ENCODE results near the gene KLHL26. TPM values are rescaled to one million over a fixed set of nuclear protein-coding genes. Genes with fewer than 3 reads are reported as not detected.
"Not testable (repeated sequence)": the region's sequence is repeated elsewhere in the genome, so short reads cannot be mapped to it uniquely, and the experiment has no call there.

KLHL26 gene
- total and polyA plus RNA-seq, 5 donors from 2014 or later: 1.8 to 16.7 (median 3.2) TPM

DNA sequence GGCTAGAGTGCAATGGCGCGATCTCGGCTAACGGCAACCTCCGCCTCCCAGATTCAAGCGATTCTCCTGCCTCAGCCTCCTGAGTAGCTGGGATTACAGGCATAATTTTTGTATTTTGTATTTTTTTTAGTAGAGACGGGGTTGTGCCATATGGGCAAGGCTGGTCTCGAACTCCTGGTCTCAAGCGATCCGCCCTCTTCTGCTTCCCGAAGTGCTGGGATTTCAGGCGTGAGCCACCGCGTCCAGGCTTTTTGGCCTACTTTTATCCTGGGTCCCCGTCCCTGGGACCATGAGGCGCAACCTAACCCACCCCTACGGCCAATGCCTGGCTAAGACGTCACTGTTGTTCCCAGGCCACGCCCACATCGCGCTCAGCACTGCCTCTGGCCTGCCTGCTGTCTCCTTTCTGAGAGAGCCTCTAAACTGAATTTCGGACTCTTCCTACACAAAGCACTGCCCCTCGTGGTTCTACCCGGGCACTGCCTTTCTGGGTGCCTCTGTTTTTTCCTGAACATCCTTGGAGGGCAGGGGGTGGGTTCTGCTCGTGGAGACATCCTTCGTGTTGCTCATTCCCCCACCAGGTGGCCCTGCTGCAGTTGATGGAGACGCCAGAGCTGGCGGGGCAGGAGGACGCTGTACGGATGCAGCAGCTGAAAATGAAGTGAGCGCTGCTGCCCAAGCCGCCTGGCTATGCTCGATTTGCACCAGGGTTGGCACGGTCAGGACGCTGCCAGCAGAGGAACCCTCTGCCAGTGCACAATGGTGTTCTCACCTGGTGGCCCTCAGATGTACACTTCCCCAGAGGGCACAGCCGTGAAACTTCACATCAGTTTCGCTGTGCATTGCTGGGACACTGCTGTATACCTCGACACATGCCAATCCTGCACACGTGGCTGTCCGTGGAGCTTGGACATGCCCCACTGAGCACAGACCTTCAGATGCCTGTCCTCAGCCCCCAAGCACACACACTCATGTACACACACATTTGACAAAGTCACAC, 46.3 kb upstream of the KLHL26 start:
- Histone ChIP-seq H3K4me3 (ENCODE audit: low read depth, low read length) (no peak overlapping the region), H3K36me3 (ENCODE audit: control insufficient read depth, insufficient read depth, low read length) (peaks cover 6% of the 10 kb centered on the region), H3K27me3 (ENCODE audit: control insufficient read depth, insufficient read depth, low read length) (no peaks in the 10 kb centered on the region), H3K4me1 (ENCODE audit: control insufficient read depth, insufficient read depth, low read length, poor library complexity, severe bottlenecking) (peaks cover 46% of the 10 kb centered on the region), H3K9me3 (ENCODE audit: control insufficient read depth in 2 of 2, low read length in 2 of 2) (no peaks in the 10 kb centered on the region), H3K27ac (ENCODE audit: insufficient read depth, low read length, poor library complexity, severe bottlenecking) (peak overlapping the region; percentile 91)
- Mint-ChIP-seq H3K9me3 (no peaks in the 10 kb centered on the region), H3K27ac (peak overlapping the region in 1 of 3 donors; percentile 92), H3K4me3 (peak overlapping the region; percentile 92 to 93 (median 92)), H3K36me3 (no peaks in the 10 kb centered on the region), H3K27me3 (peaks cover 13% of the 10 kb centered on the region), H3K4me1 (peaks cover 6 to 50% (median 20%) of the 10 kb centered on the region in 4 donors)
- DNase-seq: no peak
- no peak for ATAC-seq (ENCODE audit: low read depth in 2 of 2)

DNA sequence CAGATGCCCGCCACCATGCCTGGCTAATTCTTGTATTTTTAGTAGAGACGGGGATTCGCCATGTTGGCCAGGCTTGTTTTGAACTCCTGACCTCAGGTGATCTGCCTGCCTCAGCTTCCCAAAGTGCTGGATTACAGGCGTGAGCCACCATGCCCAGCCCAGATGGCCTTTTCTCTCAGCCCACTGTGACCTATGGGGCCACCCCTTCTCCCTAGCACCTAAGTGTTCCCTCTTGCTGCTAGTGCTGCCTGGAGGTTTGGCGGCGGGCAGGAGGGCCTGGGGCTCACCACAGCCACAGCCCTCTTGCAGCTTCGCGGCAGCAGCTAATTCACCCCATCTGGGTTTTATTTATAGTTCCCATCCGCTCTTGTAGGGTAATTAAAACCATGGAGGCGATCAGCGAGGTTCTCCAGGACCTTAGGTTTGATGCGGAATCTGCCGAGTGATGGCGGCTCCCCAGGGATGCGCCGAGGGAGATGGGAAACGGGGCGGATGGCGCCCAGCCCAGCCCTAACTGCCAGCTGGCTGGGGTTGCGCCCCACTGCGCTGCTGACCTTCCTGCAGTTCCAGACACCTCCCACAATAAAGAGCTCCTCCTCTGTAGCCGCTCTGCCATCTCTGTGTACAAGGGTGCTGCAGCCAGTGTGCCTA, 45.0 kb upstream of the KLHL26 start:
- peaks cover 0 to 2% (median 0%) of the 10 kb centered on the region in 7 donors for H3K9me3 Mint-ChIP-seq
- H3K4me3 ChIP-seq (ENCODE audit: low read depth, low read length): no peak overlapping the region
- peaks cover 6 to 51% (median 19%) of the 10 kb centered on the region in 4 donors for H3K4me1 Mint-ChIP-seq
- H3K4me1 ChIP-seq (ENCODE audit: control insufficient read depth, insufficient read depth, low read length, poor library complexity, severe bottlenecking): peaks cover 44% of the 10 kb centered on the region
- peaks cover 19% of the 10 kb centered on the region for H3K27me3 Mint-ChIP-seq
- peak overlapping the region in 2 of 4 donors; percentile 27 to 93 for H3K4me3 Mint-ChIP-seq
- H3K27ac Mint-ChIP-seq: peak overlapping the region in 1 of 3 donors; percentile 26
- no peaks in the 10 kb centered on the region for H3K9me3 ChIP-seq (ENCODE audit: control insufficient read depth in 2 of 2, low read length in 2 of 2)
- no peak overlapping the region for H3K27ac ChIP-seq (ENCODE audit: insufficient read depth, low read length, poor library complexity, severe bottlenecking)
- H3K27me3 ChIP-seq (ENCODE audit: control insufficient read depth, insufficient read depth, low read length): no peaks in the 10 kb centered on the region
- ATAC-seq (ENCODE audit: low read depth in 2 of 2): no peak
- H3K36me3 ChIP-seq (ENCODE audit: control insufficient read depth, insufficient read depth, low read length): peaks cover 6% of the 10 kb centered on the region
- no peaks in the 10 kb centered on the region for H3K36me3 Mint-ChIP-seq
- DNase-seq: no peak

DNA sequence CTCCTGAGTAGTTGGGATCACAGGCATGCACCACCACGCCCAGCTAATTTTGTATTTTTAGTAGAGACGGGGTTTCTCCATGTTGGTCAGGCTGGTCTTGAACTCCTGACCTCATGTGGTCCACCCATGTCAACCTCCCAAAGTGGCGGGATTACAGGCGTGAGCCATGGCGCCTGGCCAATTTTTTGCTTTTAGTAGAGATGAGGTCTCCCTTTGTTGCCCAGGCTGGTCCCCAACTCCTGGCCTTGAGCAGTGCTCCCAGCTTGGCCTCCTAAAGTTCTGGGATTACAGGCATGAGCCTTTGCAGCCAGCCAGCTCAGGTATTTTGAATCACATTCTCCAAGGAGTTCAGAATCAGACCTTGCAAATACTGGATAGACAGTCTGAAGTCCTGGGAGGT, 44.1 kb upstream of the KLHL26 start:
- not testable (repeated sequence) for H3K27ac ChIP-seq (ENCODE audit: insufficient read depth, low read length, poor library complexity, severe bottlenecking); H3K4me3 ChIP-seq (ENCODE audit: low read depth, low read length); H3K36me3 Mint-ChIP-seq; DNase-seq; H3K27me3 ChIP-seq (ENCODE audit: control insufficient read depth, insufficient read depth, low read length); ATAC-seq (ENCODE audit: low read depth in 2 of 2); H3K9me3 ChIP-seq (ENCODE audit: control insufficient read depth in 2 of 2, low read length in 2 of 2); H3K9me3 Mint-ChIP-seq; H3K36me3 ChIP-seq (ENCODE audit: control insufficient read depth, insufficient read depth, low read length)
- H3K27ac Mint-ChIP-seq: peak overlapping the region in 1 of 3 donors; percentile 7
- H3K4me1 Mint-ChIP-seq: peaks cover 6 to 49% (median 18%) of the 10 kb centered on the region in 4 donors
- H3K4me3 Mint-ChIP-seq: peak overlapping the region in 2 of 4 donors; percentile 39 to 93
- H3K27me3 Mint-ChIP-seq: peaks cover 19% of the 10 kb centered on the region
- H3K4me1 ChIP-seq (ENCODE audit: control insufficient read depth, insufficient read depth, low read length, poor library complexity, severe bottlenecking): peaks cover 41% of the 10 kb centered on the region

DNA sequence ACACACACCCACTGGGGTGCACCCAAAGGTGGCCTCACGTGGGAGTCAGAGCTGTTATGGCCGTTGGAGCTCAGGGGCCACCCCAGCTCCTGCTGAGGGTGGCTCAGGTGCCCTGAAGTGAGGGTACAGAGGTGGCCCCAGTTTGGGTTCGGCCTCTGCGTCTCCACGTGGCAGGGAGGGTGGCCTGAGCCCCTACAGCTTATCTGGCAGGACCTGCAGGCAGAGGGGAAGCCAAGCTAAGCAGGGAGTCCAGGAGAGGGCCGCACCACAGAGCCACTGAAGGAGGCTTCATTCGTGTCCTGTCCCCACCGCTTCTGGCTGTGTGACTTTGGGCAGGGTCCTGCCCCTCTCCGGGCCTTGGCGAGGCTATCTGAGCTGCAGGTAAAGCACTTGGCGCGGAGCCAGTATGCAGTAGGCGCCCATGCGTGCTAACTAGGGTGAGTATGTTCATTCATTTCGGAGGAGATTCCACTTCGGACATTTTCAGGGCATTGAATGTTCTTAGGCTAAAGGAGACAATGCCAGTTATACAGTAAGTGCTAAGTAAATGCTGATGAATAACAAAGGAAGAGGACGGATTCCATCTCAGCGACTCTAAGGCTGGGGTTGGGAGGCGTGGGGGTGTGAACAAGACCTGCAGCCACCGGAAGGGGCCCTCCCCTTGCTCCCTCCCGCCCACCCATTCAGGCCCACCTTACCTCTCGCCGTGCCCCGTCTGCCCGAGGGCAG, 43.3 kb upstream of the KLHL26 start:
- peaks cover 16% of the 10 kb centered on the region for H3K27me3 Mint-ChIP-seq
- peak overlapping the region in 2 of 3 donors; percentile 7 to 26 for H3K27ac Mint-ChIP-seq
- H3K4me1 Mint-ChIP-seq: peaks cover under 1 to 42% (median 12%) of the 10 kb centered on the region in 4 donors
- DNase-seq (no peak), ATAC-seq (ENCODE audit: low read depth in 2 of 2) (no peak)
- H3K4me1 ChIP-seq (ENCODE audit: control insufficient read depth, insufficient read depth, low read length, poor library complexity, severe bottlenecking): peaks cover 33% of the 10 kb centered on the region
- H3K4me3 Mint-ChIP-seq: peak overlapping the region; percentile 48 to 93 (median 65)
- peaks cover 0 to 2% (median 0%) of the 10 kb centered on the region in 7 donors for H3K9me3 Mint-ChIP-seq
- H3K9me3 ChIP-seq (ENCODE audit: control insufficient read depth in 2 of 2, low read length in 2 of 2): no peaks in the 10 kb centered on the region
- peaks cover 6% of the 10 kb centered on the region for H3K36me3 ChIP-seq (ENCODE audit: control insufficient read depth, insufficient read depth, low read length)
- no peaks in the 10 kb centered on the region for H3K36me3 Mint-ChIP-seq
- no peak overlapping the region for H3K27ac ChIP-seq (ENCODE audit: insufficient read depth, low read length, poor library complexity, severe bottlenecking)
- no peak overlapping the region for H3K4me3 ChIP-seq (ENCODE audit: low read depth, low read length)
- no peaks in the 10 kb centered on the region for H3K27me3 ChIP-seq (ENCODE audit: control insufficient read depth, insufficient read depth, low read length)

DNA sequence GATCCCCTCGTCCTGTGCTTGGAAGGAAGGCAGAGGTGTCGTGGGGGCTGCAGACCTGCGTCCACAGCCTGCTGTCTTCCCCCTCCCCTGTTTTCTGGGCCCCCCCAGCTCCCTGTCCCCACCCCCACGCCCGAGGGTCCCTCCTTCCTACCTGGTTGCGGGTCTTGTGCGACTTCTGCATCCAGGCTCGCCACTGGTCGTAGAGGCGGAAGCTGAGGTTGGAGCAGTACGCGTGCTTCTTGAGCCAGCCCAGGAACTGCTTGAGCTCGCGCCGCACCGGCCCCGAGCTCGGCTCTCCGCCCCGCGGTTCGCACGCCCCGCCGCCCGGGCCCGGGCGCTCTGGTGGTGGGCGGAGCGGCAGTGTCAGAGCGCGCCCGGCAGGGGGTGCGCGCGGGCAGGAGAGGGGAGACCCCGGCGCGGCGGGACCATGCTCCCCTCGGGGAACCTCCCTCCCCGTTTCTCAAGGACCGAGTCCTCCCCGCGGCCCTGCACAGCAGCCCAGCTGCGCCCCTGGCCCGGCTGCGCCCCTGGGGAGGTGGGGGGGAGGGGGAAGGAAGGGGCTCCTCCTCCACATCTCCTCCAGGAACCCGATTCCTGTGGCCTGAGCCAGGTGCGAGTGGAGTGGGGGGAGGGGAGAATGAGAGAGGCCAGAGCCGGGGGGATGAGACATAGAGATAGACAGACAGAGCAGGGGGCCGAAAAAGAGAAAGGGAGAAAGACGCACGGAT, 42.6 kb upstream of the KLHL26 start:
- ATAC-seq (ENCODE audit: low read depth in 2 of 2): peak; percentile 65 to 69
- peak overlapping the region in 2 of 3 donors; percentile 67 to 75 for H3K27ac Mint-ChIP-seq
- peak overlapping the region; percentile 53 for H3K4me3 ChIP-seq (ENCODE audit: low read depth, low read length)

DNA sequence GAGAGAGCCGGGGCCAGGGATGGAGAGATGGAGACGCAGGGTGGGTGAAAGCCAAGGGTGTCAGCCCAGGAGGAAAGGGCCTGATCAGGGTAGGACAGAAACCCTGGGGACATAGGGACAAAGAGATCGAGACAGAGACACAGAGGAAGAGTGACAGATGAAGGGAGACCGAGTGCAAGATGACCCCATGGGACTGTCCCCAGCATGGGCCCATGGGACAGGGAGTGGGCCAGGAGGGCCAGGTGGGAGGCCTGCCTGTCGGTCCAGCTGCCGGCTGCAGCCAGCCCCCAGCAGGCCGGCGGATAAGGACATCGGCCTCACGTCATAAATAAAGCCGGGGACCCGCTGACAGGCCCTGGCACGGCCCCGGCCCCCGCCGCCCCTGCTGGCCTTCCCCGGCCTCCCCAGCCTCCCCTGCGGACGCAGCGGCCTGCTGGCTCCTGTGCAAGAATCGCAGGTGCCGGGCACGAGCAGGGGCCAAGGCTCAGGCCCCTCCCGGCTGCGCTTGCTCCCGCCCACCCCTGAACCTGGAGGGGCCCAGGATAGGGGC, 41.9 kb upstream of the KLHL26 start:
- H3K4me1 Mint-ChIP-seq: peaks cover 0 to 37% (median 10%) of the 10 kb centered on the region in 4 donors
- H3K4me3 ChIP-seq (ENCODE audit: low read depth, low read length): peak overlapping the region; percentile 53
- peaks cover 21% of the 10 kb centered on the region for H3K27me3 Mint-ChIP-seq
- peaks cover 6% of the 10 kb centered on the region for H3K36me3 ChIP-seq (ENCODE audit: control insufficient read depth, insufficient read depth, low read length)
- H3K9me3 Mint-ChIP-seq: peaks cover 0 to 2% (median 0%) of the 10 kb centered on the region in 7 donors
- ATAC-seq (ENCODE audit: low read depth in 2 of 2) (no peak), DNase-seq (no peak)
- H3K27ac Mint-ChIP-seq: peak overlapping the region in 2 of 3 donors; percentile 67 to 75
- no peaks in the 10 kb centered on the region for H3K36me3 Mint-ChIP-seq
- H3K4me3 Mint-ChIP-seq: peak overlapping the region in 2 of 4 donors; percentile 77 to 80
- no peaks in the 10 kb centered on the region for H3K27me3 ChIP-seq (ENCODE audit: control insufficient read depth, insufficient read depth, low read length)
- peak overlapping the region; percentile 23 for H3K27ac ChIP-seq (ENCODE audit: insufficient read depth, low read length, poor library complexity, severe bottlenecking)
- no peaks in the 10 kb centered on the region for H3K9me3 ChIP-seq (ENCODE audit: control insufficient read depth in 2 of 2, low read length in 2 of 2)
- H3K4me1 ChIP-seq (ENCODE audit: control insufficient read depth, insufficient read depth, low read length, poor library complexity, severe bottlenecking): peaks cover 23% of the 10 kb centered on the region

More for the DNA sequence above, 42.6 kb upstream of the KLHL26 start:
- Mint-ChIP-seq H3K4me1 (peaks cover 0 to 42% (median 12%) of the 10 kb centered on the region in 4 donors), H3K4me3 (peak overlapping the region in 2 of 4 donors; percentile 77 to 80), H3K27me3 (peaks cover 18% of the 10 kb centered on the region), H3K36me3 (no peaks in the 10 kb centered on the region), H3K9me3 (peaks cover 0 to 2% (median 0%) of the 10 kb centered on the region in 7 donors)
- H3K36me3 ChIP-seq (ENCODE audit: control insufficient read depth, insufficient read depth, low read length): peaks cover 6% of the 10 kb centered on the region
- DNase-seq: peak; percentile 65 to 77 (median 68)
- H3K4me1 ChIP-seq (ENCODE audit: control insufficient read depth, insufficient read depth, low read length, poor library complexity, severe bottlenecking): peaks cover 30% of the 10 kb centered on the region
- peak overlapping the region; percentile 23 for H3K27ac ChIP-seq (ENCODE audit: insufficient read depth, low read length, poor library complexity, severe bottlenecking)
- H3K9me3 ChIP-seq (ENCODE audit: control insufficient read depth in 2 of 2, low read length in 2 of 2): no peaks in the 10 kb centered on the region
- H3K27me3 ChIP-seq (ENCODE audit: control insufficient read depth, insufficient read depth, low read length): no peaks in the 10 kb centered on the region

Measured in CD4-positive, CD25-positive, alpha-beta regulatory T cell (primary cell).